Esophagus muscularis mucosa (tissue), 4 donors: ENCODE data around the gene CTSZ. TPM values are rescaled to one million over a fixed set of nuclear protein-coding genes. Genes with fewer than 3 reads are reported as not detected.

Experiments used
- DNase-seq: peaks from one replicate; pipeline ENCODE4 v3.0.0-alpha.2; 2017; ENCODE audit errors: extremely low spot score
- H3K27ac ChIP-seq, 4 donors: fragments of 200-600 bp; sonication (generic); replicated peaks in 1 of 4; 1 replicate in 3 of 4; 2 replicates in 1 of 4; pipeline ENCODE4 v1.5.1; 2016 to 2019; ENCODE audit warnings: mild to moderate bottlenecking in 1 of 4
- H3K27me3 ChIP-seq, 4 donors: fragments of 200-600 bp; sonication (generic); one replicate each; pipeline versions ENCODE4 v1.5.1 to v1.6.0; 2016 to 2019
- H3K36me3 ChIP-seq, 4 donors: fragments of 200-600 bp; sonication (generic); one replicate each; pipeline ENCODE4 v1.5.1; 2016 to 2019
- H3K4me1 ChIP-seq, 4 donors: fragments of 200-600 bp; sonication (generic); one replicate each; pipeline ENCODE4 v1.5.1; 2016 to 2019
- H3K4me3 ChIP-seq, 4 donors: fragments of 200-600 bp; sonication (generic); 1 replicate in 2 of 4; 2 replicates in 2 of 4; pipeline ENCODE4 v1.5.1; 2016 to 2019; ENCODE audit warnings: mild to moderate bottlenecking in 4 of 4, moderate library complexity in 1 of 4
- H3K9me3 ChIP-seq, 4 donors: fragments of 200-600 bp; sonication (generic); 1 replicate in 3 of 4; 2 replicates in 1 of 4; pipeline ENCODE4 v1.5.1; 2016 to 2019
- CTCF ChIP-seq, 3 experiments: fragments of 200-600 bp in 2 of 3; fragments of 450-650 bp in 1 of 3; sonication (generic) in 2 of 3; IDR thresholded peaks; one replicate each; pipeline ENCODE4 v1.5.1; 2017 to 2019; ENCODE audit warnings: antibody characterized with exemption in 3 of 3, mild to moderate bottlenecking in 2 of 3, moderate library complexity in 1 of 3
- EP300 ChIP-seq: sonication (generic); formaldehyde crosslinking; IDR thresholded peaks from one replicate; pipeline ENCODE4 v1.6.1; 2017; ENCODE audit warnings: antibody characterized with exemption
- POLR2A ChIP-seq: fragments of 450-650 bp; IDR thresholded peaks from one replicate; pipeline ENCODE4 v1.6.1; 2017; ENCODE audit warnings: antibody characterized with exemption, moderate library complexity, mild to moderate bottlenecking, low read depth
- POLR2AphosphoS5 ChIP-seq, 2 donors: sonication (generic); formaldehyde crosslinking; IDR thresholded peaks; one replicate each; pipeline ENCODE4 v1.6.1; 2017; ENCODE audit warnings: antibody characterized with exemption in 2 of 2
- WGBS: methylation state at CpG from one replicate; pipeline ENCODE4 v1.1.5; 2018; 5-methylcytosine and 5-hydroxymethylcytosine counted together
- intact Hi-C: fragments of 100-400 bp; cut with DNase I; formaldehyde crosslinking; loops from one replicate; pipeline ENCODE4 v1.15.1; 2023
- total RNA-seq, 4 donors: library from RNA; depleted of rRNA; stranded (reverse); fragments of >200 nt; gene quantifications; one replicate each; pipeline versions ENCODE4 v1.1.0 to v1.2.1, GENCODE V29; 2016

Gene CTSZ
- total RNA-seq, 4 donors from 2014 or later, result 136 to 267 (median 190) TPM

- 75% methylated on average over 17 of the region's 17 CpGs for WGBS
- Histone ChIP-seq H3K4me3 (peak overlapping the region in 1 of 4 donors; percentile 11), H3K4me1 (peaks cover 22 to 35% (median 26%) of the 10 kb centered on the region in 4 donors), H3K36me3 (peaks cover 0 to 3% (median 0%) of the 10 kb centered on the region in 4 donors), H3K27ac (peak overlapping the region in 3 of 4 donors; percentile 32 to 47 (median 42)), H3K9me3 (no peaks in the 10 kb centered on the region), H3K27me3 (no peaks in the 10 kb centered on the region)
- no peak for TF ChIP-seq POLR2A
- no peak for TF ChIP-seq EP300
- TF ChIP-seq POLR2AphosphoS5 (IDR thresholded peaks at IDR 0.05), result no peak
- no peak for TF ChIP-seq CTCF (IDR thresholded peaks at IDR 0.05)
- intact Hi-C loops, result no loop called here
- no peak for DNase-seq
These were observed 4.2 kb upstream of the CTSZ start for GRCh38 chr20:59010995-59011873.

GRCh38 chr20:59010321-59010994 lies 3.4 kb upstream of the CTSZ start:
- no peaks in the 10 kb centered on the region for H3K9me3 ChIP-seq
- WGBS, result 81% methylated on average over 7 of the region's 8 CpGs
- TF ChIP-seq POLR2AphosphoS5 (IDR thresholded peaks at IDR 0.05) (no peak), EP300 (no peak), CTCF (IDR thresholded peaks at IDR 0.05) (no peak), POLR2A (no peak)
- no peak overlapping the region for H3K4me3 ChIP-seq
- peak overlapping the region in 3 of 4 donors; percentile 32 to 47 (median 42) for H3K27ac ChIP-seq
- no peak for DNase-seq
- peaks cover 0 to 3% (median 0%) of the 10 kb centered on the region in 4 donors for H3K36me3 ChIP-seq
- peaks cover 29 to 43% (median 34%) of the 10 kb centered on the region in 4 donors for H3K4me1 ChIP-seq
- no peaks in the 10 kb centered on the region for H3K27me3 ChIP-seq
- intact Hi-C loops, result no loop called here

- no peak overlapping the region for H3K4me3 ChIP-seq
- no peak overlapping the region for H3K27ac ChIP-seq
- WGBS, result 92% methylated on average over 8 of the region's 8 CpGs
- H3K27me3 ChIP-seq, result no peaks in the 10 kb centered on the region
- peaks cover 0 to 7% (median under 1%) of the 10 kb centered on the region in 4 donors for H3K36me3 ChIP-seq
- intact Hi-C loops, result no loop called here
- H3K9me3 ChIP-seq, result no peaks in the 10 kb centered on the region
- no peak for TF ChIP-seq POLR2AphosphoS5 (IDR thresholded peaks at IDR 0.05)
- TF ChIP-seq POLR2A, result no peak
- no peak for TF ChIP-seq CTCF (IDR thresholded peaks at IDR 0.05)
- TF ChIP-seq EP300, result no peak
- H3K4me1 ChIP-seq, result peaks cover 37 to 59% (median 50%) of the 10 kb centered on the region in 4 donors
- no peak for DNase-seq
These were observed 1.8 kb upstream of the CTSZ start for GRCh38 chr20:59008715-59009336.

GRCh38 chr20:59007665-59008511 lies 834 bp upstream of the CTSZ start:
- no peaks in the 10 kb centered on the region for H3K9me3 ChIP-seq
- H3K36me3 ChIP-seq, result peaks cover 0 to 12% (median 5%) of the 10 kb centered on the region in 4 donors
- WGBS, result 77% methylated on average over 17 of the region's 24 CpGs
- H3K4me3 ChIP-seq, result peak overlapping the region; percentile 71 to 91 (median 86)
- intact Hi-C loops, result no loop called here
- no peaks in the 10 kb centered on the region for H3K27me3 ChIP-seq
- H3K4me1 ChIP-seq, result peaks cover 37 to 69% (median 56%) of the 10 kb centered on the region in 4 donors
- peak overlapping the region; percentile 80 to 89 (median 88) for H3K27ac ChIP-seq
- TF ChIP-seq CTCF (IDR thresholded peaks at IDR 0.05) (no peak), EP300 (no peak), POLR2AphosphoS5 (IDR thresholded peaks at IDR 0.05) (no peak), POLR2A (no peak)
- DNase-seq, result no peak
